OCI-LY3 (cell line): Measurements from ENCODE around the gene MXI1.
"Not testable (repeated sequence)": the region's sequence is repeated elsewhere in the genome, so short reads cannot be mapped to it uniquely, and the experiment has no call there.

Experiments
- H2AFZ ChIP-seq: fragments of 200-600, 300-600 bp; shearing (Covaris generic); 2 replicates; pipeline ENCODE4 v1.6.0; 2014; ENCODE audit warnings: antibody characterized with exemption, low read depth, low read length
- H3K27ac ChIP-seq: fragments of 200-600, 300-600 bp; sonication (generic); 2 replicates; pipeline ENCODE4 v1.5.1; 2014; ENCODE audit warnings: mild to moderate bottlenecking, low read length, moderate library complexity, mixed read lengths
- H3K27me3 ChIP-seq: fragments of 200-600, 300-600 bp; sonication (generic); 2 replicates; pipeline ENCODE4 v1.6.1; 2014; ENCODE audit warnings: low read depth, low read length, mixed read lengths
- H3K36me3 ChIP-seq: fragments of 200-600, 300-600 bp; sonication (generic); replicated peaks from 2 replicates; pipeline ENCODE3; 2014; ENCODE audit warnings: low read depth, low read length, mixed read lengths
- H3K4me1 ChIP-seq: fragments of 300-600, 200-600 bp; sonication (generic); 2 replicates; pipeline ENCODE4 v1.6.1; 2014; ENCODE audit warnings: low read length, mixed read lengths
- H3K4me2 ChIP-seq: fragments of 200-600, 300-600 bp; sonication (generic); 2 replicates; pipeline ENCODE4 v1.6.1; 2014; ENCODE audit warnings: low read length, mixed read lengths
- H3K4me3 ChIP-seq: fragments of 300-600, 200-600 bp; sonication (generic); 2 replicates; pipeline ENCODE4 v1.5.1; 2014; ENCODE audit warnings: antibody characterized with exemption, mild to moderate bottlenecking, low read length, moderate library complexity
- H3K79me2 ChIP-seq: fragments of 300-600, 200-600 bp; shearing (Covaris generic); 2 replicates; pipeline ENCODE4 v1.6.1; 2014; ENCODE audit warnings: mild to moderate bottlenecking, low read length, mixed read lengths
- H3K9ac ChIP-seq: fragments of 300-600, 200-600 bp; shearing (Covaris generic); 2 replicates; pipeline ENCODE4 v1.6.0; 2014; ENCODE audit warnings: mild to moderate bottlenecking, low read length, moderate library complexity
- H3K9me3 ChIP-seq: fragments of 200-600, 300-600 bp; shearing (Covaris generic); 2 replicates; pipeline ENCODE4 v1.6.1; 2014; ENCODE audit warnings: low read length, mixed read lengths; ENCODE audit not compliant: insufficient read depth
- H4K20me1 ChIP-seq: fragments of 200-600, 300-600 bp; sonication (generic); 2 replicates; pipeline ENCODE4 v1.6.1; 2016; ENCODE audit warnings: low read length, mixed read lengths; ENCODE audit not compliant: insufficient read depth
- CTCF ChIP-seq: fragments of 200-600, 300-600 bp; sonication (generic); IDR thresholded peaks from 2 replicates; pipeline ENCODE4 v1.5.1; 2014; ENCODE audit warnings: antibody characterized with exemption, low read length, low read depth
- EZH2phosphoT487 ChIP-seq: fragments of 200-600 bp; shearing (Covaris generic); IDR thresholded peaks from 2 replicates; pipeline ENCODE4 v1.6.1; 2018; ENCODE audit warnings: antibody characterized with exemption, mixed run types, low read depth

The MXI1 gene

GRCh38 chr10:110241407-110241806 lies 34.0 kb downstream of the MXI1 start:
- H3K27ac ChIP-seq: no peak overlapping the region

GRCh38 chr10:110241841-110242240 lies 34.4 kb downstream of the MXI1 start:
- TF ChIP-seq CTCF: no peak
- no peak for TF ChIP-seq EZH2phosphoT487
- H3K27ac ChIP-seq: no peak overlapping the region
- H3K36me3 ChIP-seq: no peaks in the 10 kb centered on the region
- no peak overlapping the region for H3K9ac ChIP-seq
- H3K9me3 ChIP-seq: no peaks in the 10 kb centered on the region
- H3K4me3 ChIP-seq: no peak overlapping the region
- no peak overlapping the region for H2AFZ ChIP-seq
- peaks cover 66% of the 10 kb centered on the region for H3K27me3 ChIP-seq
- no peak overlapping the region for H3K4me2 ChIP-seq
- no peaks in the 10 kb centered on the region for H3K4me1 ChIP-seq
- peaks cover 65% of the 10 kb centered on the region for H4K20me1 ChIP-seq
- H3K79me2 ChIP-seq: no peaks in the 10 kb centered on the region

More at GRCh38 chr10:110241407-110241806, 34.0 kb downstream of the MXI1 start:
- Histone ChIP-seq H3K4me2 (no peak overlapping the region), H4K20me1 (peaks cover 65% of the 10 kb centered on the region), H3K4me1 (no peaks in the 10 kb centered on the region), H3K36me3 (no peaks in the 10 kb centered on the region), H2AFZ (no peak overlapping the region), H3K9me3 (no peaks in the 10 kb centered on the region), H3K4me3 (no peak overlapping the region), H3K9ac (no peak overlapping the region), H3K27me3 (peaks cover 63% of the 10 kb centered on the region), H3K79me2 (no peaks in the 10 kb centered on the region)
- no peak for TF ChIP-seq CTCF
- no peak for TF ChIP-seq EZH2phosphoT487

- Histone ChIP-seq H3K9ac (no peak overlapping the region), H3K27me3 (peaks cover 66% of the 10 kb centered on the region), H3K79me2 (no peaks in the 10 kb centered on the region), H3K9me3 (no peaks in the 10 kb centered on the region), H3K36me3 (no peaks in the 10 kb centered on the region), H3K4me3 (no peak overlapping the region), H4K20me1 (peaks cover 65% of the 10 kb centered on the region), H2AFZ (no peak overlapping the region), H3K27ac (no peak overlapping the region), H3K4me2 (no peak overlapping the region), H3K4me1 (no peaks in the 10 kb centered on the region)
- no peak for TF ChIP-seq EZH2phosphoT487
- no peak for TF ChIP-seq CTCF
Observed at GRCh38 chr10:110242511-110242910, 35.1 kb downstream of the MXI1 start.

- H3K27ac ChIP-seq: no peak overlapping the region
- no peak overlapping the region for H3K4me3 ChIP-seq
- H3K9me3 ChIP-seq: no peaks in the 10 kb centered on the region
- TF ChIP-seq EZH2phosphoT487: no peak
- no peak for TF ChIP-seq CTCF
- no peaks in the 10 kb centered on the region for H3K79me2 ChIP-seq
- no peak overlapping the region for H3K9ac ChIP-seq
- peaks cover 70% of the 10 kb centered on the region for H3K27me3 ChIP-seq
- H4K20me1 ChIP-seq: peaks cover 63% of the 10 kb centered on the region
- no peak overlapping the region for H3K4me2 ChIP-seq
- H3K36me3 ChIP-seq: no peaks in the 10 kb centered on the region
- H2AFZ ChIP-seq: no peak overlapping the region
- peaks cover 5% of the 10 kb centered on the region for H3K4me1 ChIP-seq
Observed at GRCh38 chr10:110244550-110244949, 37.1 kb downstream of the MXI1 start.

- peaks cover 69% of the 10 kb centered on the region for H3K27me3 ChIP-seq
- H3K4me3 ChIP-seq, H2AFZ ChIP-seq, H3K9me3 ChIP-seq, H3K4me2 ChIP-seq, H3K9ac ChIP-seq, H3K36me3 ChIP-seq, H3K27ac ChIP-seq, H3K79me2 ChIP-seq: not testable (repeated sequence)
- peaks cover 23% of the 10 kb centered on the region for H3K4me1 ChIP-seq
- H4K20me1 ChIP-seq: peaks cover 56% of the 10 kb centered on the region
Observed at GRCh38 chr10:110247833-110248232, 40.4 kb downstream of the MXI1 start.

GRCh38 chr10:110249489-110249888 lies 42.1 kb downstream of the MXI1 start:
- H3K4me2 ChIP-seq: not testable (repeated sequence)

More at GRCh38 chr10:110249489-110249888, 42.1 kb downstream of the MXI1 start:
- not testable (repeated sequence) for H3K27ac ChIP-seq, H3K9ac ChIP-seq, H3K36me3 ChIP-seq, H2AFZ ChIP-seq, H3K9me3 ChIP-seq, H3K79me2 ChIP-seq, H3K4me3 ChIP-seq
- H4K20me1 ChIP-seq: peaks cover 59% of the 10 kb centered on the region
- H3K4me1 ChIP-seq: peaks cover 25% of the 10 kb centered on the region
- H3K27me3 ChIP-seq: peaks cover 74% of the 10 kb centered on the region
